GM12864 (cell line): ENCODE measurements around the gene KCNK1.
"Not testable (repeated sequence)": the region's sequence is repeated elsewhere in the genome, so short reads cannot be mapped to it uniquely, and the experiment has no call there.

Experiments
- DNase-seq: peaks from one replicate; pipeline ENCODE4 v3.0.0-alpha.2; 2011; ENCODE audit warnings: low read depth
- H3K4me3 ChIP-seq: 2 replicates; pipeline ENCODE4 v1.5.1; 2011; ENCODE audit warnings: mild to moderate bottlenecking, low read depth, low read length, control low read depth
- CTCF ChIP-seq: IDR thresholded peaks from 2 replicates; pipeline ENCODE4 v1.5.1; 2011; ENCODE audit warnings: low read depth, mild to moderate bottlenecking, moderate library complexity, low read length, control low read depth, inconsistent platforms; ENCODE audit errors: missing control alignments

Gene KCNK1

GRCh38 chr1:233677690-233678354 lies 63.9 kb downstream of the KCNK1 start:
- DNase-seq: no peak
- TF ChIP-seq CTCF: no peak
- no peak overlapping the region for H3K4me3 ChIP-seq

- TF ChIP-seq CTCF: no peak
- DNase-seq: no peak
- H3K4me3 ChIP-seq: no peak overlapping the region
Observed at GRCh38 chr1:233679030-233679429, 65.1 kb downstream of the KCNK1 start.

GRCh38 chr1:233679591-233680373 lies 65.9 kb downstream of the KCNK1 start:
- no peak for TF ChIP-seq CTCF
- H3K4me3 ChIP-seq: no peak overlapping the region
- no peak for DNase-seq

- DNase-seq: no peak
- no peak for TF ChIP-seq CTCF
- H3K4me3 ChIP-seq: no peak overlapping the region
Observed at GRCh38 chr1:233681285-233681684, 67.4 kb downstream of the KCNK1 start.

GRCh38 chr1:233686653-233687052 lies 72.7 kb downstream of the KCNK1 start:
- H3K4me3 ChIP-seq, DNase-seq: not testable (repeated sequence)

GRCh38 chr1:233689017-233689747 lies 75.3 kb downstream of the KCNK1 start:
- no peak overlapping the region for H3K4me3 ChIP-seq
- DNase-seq: no peak
- no peak for TF ChIP-seq CTCF

GRCh38 chr1:233689748-233690254 lies 75.9 kb downstream of the KCNK1 start:
- TF ChIP-seq CTCF: no peak
- no peak for DNase-seq
- H3K4me3 ChIP-seq: no peak overlapping the region
